ENCODE measurements around the gene SORL1.

Gene SORL1

DNA sequence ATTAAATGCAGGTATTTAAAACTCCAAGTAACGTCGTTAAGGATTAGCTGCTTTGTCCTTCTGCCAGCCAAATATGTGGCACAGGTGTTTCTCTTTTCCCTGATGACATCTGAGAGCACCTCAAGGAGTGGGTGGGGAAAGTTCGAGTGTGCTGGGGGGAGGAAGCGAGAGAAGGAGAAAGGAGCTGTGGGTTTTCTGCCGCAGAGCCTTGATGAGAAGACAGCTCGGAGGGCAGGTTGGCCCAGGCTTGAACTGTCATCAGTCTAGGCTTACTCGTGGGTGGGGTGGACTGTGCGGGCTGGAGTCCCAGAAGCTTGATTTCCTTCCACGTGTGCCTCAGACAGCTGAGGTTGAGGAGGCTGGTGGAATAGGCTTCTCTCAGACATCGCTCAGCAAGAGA is 15.9 kb downstream of the SORL1 start:
- no peak overlapping the region for H3K4me2 ChIP-seq (ENCODE audit: insufficient read depth, low read length)
- no peaks in the 10 kb centered on the region for H3K9me3 ChIP-seq (ENCODE audit: insufficient read depth, low read length, severe bottlenecking)
- TF ChIP-seq, protein P1, sequence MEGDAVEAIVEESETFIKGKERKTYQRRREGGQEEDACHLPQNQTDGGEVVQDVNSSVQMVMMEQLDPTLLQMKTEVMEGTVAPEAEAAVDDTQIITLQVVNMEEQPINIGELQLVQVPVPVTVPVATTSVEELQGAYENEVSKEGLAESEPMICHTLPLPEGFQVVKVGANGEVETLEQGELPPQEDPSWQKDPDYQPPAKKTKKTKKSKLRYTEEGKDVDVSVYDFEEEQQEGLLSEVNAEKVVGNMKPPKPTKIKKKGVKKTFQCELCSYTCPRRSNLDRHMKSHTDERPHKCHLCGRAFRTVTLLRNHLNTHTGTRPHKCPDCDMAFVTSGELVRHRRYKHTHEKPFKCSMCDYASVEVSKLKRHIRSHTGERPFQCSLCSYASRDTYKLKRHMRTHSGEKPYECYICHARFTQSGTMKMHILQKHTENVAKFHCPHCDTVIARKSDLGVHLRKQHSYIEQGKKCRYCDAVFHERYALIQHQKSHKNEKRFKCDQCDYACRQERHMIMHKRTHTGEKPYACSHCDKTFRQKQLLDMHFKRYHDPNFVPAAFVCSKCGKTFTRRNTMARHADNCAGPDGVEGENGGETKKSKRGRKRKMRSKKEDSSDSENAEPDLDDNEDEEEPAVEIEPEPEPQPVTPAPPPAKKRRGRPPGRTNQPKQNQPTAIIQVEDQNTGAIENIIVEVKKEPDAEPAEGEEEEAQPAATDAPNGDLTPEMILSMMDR (IDR thresholded peaks at IDR 0.05; ENCODE audit: borderline replicate concordance, extremely low read depth, low read length, poor library complexity, severe bottlenecking): no peak
- H3K9ac ChIP-seq (ENCODE audit: low read depth, low read length): no peak overlapping the region
- H3K36me3 ChIP-seq (ENCODE audit: insufficient read depth, low read length): peaks cover 27% of the 10 kb centered on the region
- no peak overlapping the region for H3K27ac ChIP-seq (ENCODE audit: low read length)
- H3K27me3 ChIP-seq (ENCODE audit: insufficient read depth, low read length, poor library complexity): no peaks in the 10 kb centered on the region
- H3K4me1 ChIP-seq (ENCODE audit: insufficient read depth, low read length): peaks cover 17% of the 10 kb centered on the region
- peaks cover 59% of the 10 kb centered on the region for H3K79me2 ChIP-seq (ENCODE audit: insufficient read depth, low read length)
- DNase-seq (no peak), ATAC-seq (ENCODE audit: insufficient read depth, low read depth) (0 out of 3 replicates have a peak, but pooled peaks have one; percentile 44)
- H3K4me3 ChIP-seq (ENCODE audit: low read depth in 1 of 2, low read length in 2 of 2): no peak overlapping the region
- H4K20me1 ChIP-seq (ENCODE audit: insufficient read depth, low read length): peaks cover 17% of the 10 kb centered on the region
- no peak overlapping the region for H2AFZ ChIP-seq (ENCODE audit: low read depth, low read length)

DNA sequence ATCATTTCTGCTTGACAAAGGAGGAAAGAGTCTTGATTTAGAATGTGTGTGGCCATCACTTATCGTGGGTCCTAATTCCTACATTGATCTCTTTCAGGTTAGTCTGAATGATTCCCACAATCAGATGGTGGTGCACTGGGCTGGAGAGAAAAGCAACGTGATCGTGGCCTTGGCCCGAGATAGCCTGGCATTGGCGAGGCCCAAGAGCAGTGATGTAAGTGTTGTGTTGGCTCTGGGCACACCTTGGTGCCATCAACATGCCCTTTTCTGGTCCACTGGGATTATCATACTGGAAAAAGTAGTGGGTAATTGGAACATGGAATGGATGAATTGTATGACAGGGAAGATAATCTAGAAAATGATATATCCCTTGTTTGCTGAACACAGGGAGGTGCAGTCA is 17.8 kb downstream of the SORL1 start:
- Histone ChIP-seq H4K20me1 (ENCODE audit: insufficient read depth, low read length) (peaks cover 14% of the 10 kb centered on the region), H3K4me2 (ENCODE audit: insufficient read depth, low read length) (no peak overlapping the region), H3K27me3 (ENCODE audit: insufficient read depth, low read length, poor library complexity) (no peaks in the 10 kb centered on the region), H3K36me3 (ENCODE audit: insufficient read depth, low read length) (peaks cover 34% of the 10 kb centered on the region), H3K4me3 (ENCODE audit: low read depth in 1 of 2, low read length in 2 of 2) (no peak overlapping the region), H3K4me1 (ENCODE audit: insufficient read depth, low read length) (peaks cover 13% of the 10 kb centered on the region), H3K27ac (ENCODE audit: low read length) (no peak overlapping the region), H3K9ac (ENCODE audit: low read depth, low read length) (no peak overlapping the region), H2AFZ (ENCODE audit: low read depth, low read length) (no peak overlapping the region), H3K9me3 (ENCODE audit: insufficient read depth, low read length, severe bottlenecking) (no peaks in the 10 kb centered on the region), H3K79me2 (ENCODE audit: insufficient read depth, low read length) (peaks cover 40% of the 10 kb centered on the region)
- ATAC-seq (ENCODE audit: insufficient read depth, low read depth) (no peak), DNase-seq (no peak)
- TF ChIP-seq EZH2 (IDR thresholded peaks at IDR 0.05; ENCODE audit: borderline replicate concordance, low read depth, low read length, severe bottlenecking): no peak
- TF ChIP-seq, protein P1 (IDR thresholded peaks at IDR 0.05; ENCODE audit: borderline replicate concordance, extremely low read depth, low read length, poor library complexity, severe bottlenecking): no peak

DNA sequence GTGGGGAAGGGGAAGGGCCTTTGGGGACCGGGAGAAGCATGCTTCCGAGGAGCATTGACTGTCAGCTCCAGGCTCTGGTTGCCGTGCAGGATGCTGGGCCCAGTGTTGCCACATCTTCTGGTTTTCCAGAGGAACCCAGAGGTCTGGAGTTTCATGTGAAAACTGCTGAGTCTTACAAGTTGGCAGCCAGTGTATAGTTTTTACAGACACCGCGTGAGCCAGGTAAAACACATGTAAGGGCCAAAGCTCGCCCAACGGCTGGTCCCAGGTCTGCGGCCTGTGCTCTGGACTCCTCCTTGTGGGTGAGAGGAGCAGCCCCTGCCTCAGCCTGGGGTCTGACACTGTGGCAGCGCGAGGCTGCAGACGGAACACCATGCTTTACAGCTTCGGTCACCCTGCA is 19.1 kb downstream of the SORL1 start:
- DNase-seq (no peak), ATAC-seq (ENCODE audit: insufficient read depth, low read depth) (no peak)
- Histone ChIP-seq H2AFZ (ENCODE audit: low read depth, low read length) (no peak overlapping the region), H3K27ac (ENCODE audit: low read length) (no peak overlapping the region), H3K9me3 (ENCODE audit: insufficient read depth, low read length, severe bottlenecking) (no peaks in the 10 kb centered on the region), H3K9ac (ENCODE audit: low read depth, low read length) (no peak overlapping the region), H4K20me1 (ENCODE audit: insufficient read depth, low read length) (peaks cover 10% of the 10 kb centered on the region), H3K4me3 (ENCODE audit: low read depth in 1 of 2, low read length in 2 of 2) (no peak overlapping the region), H3K79me2 (ENCODE audit: insufficient read depth, low read length) (peaks cover 29% of the 10 kb centered on the region), H3K4me1 (ENCODE audit: insufficient read depth, low read length) (peaks cover 6% of the 10 kb centered on the region), H3K4me2 (ENCODE audit: insufficient read depth, low read length) (no peak overlapping the region), H3K27me3 (ENCODE audit: insufficient read depth, low read length, poor library complexity) (no peaks in the 10 kb centered on the region), H3K36me3 (ENCODE audit: insufficient read depth, low read length) (peaks cover 40% of the 10 kb centered on the region)
- no peak for TF ChIP-seq EZH2 (IDR thresholded peaks at IDR 0.05; ENCODE audit: borderline replicate concordance, low read depth, low read length, severe bottlenecking)
- TF ChIP-seq, protein P1 (IDR thresholded peaks at IDR 0.05; ENCODE audit: borderline replicate concordance, extremely low read depth, low read length, poor library complexity, severe bottlenecking): no peak

DNA sequence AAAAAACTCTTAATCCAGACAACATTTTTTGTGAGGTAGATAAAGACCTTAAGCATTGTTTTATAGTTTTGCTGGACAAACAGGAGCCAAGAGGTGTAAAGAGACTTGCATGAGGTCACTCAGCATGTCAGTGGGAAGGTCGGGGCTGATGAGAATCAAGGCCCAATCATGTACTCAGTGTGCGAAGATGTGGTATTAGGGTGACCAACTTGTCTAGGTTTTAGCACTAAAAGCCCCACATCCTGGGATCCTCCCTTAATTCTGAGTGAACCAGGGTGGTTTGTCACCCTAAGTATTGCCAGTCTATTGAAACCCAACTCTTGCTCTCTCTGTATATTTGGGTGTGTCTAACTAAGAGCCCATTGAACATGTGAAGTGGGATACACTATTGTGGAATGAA is 20.2 kb downstream of the SORL1 start:
- Histone ChIP-seq H3K27ac (ENCODE audit: low read length) (no peak overlapping the region), H3K4me2 (ENCODE audit: insufficient read depth, low read length) (no peak overlapping the region), H3K9ac (ENCODE audit: low read depth, low read length) (no peak overlapping the region), H3K36me3 (ENCODE audit: insufficient read depth, low read length) (peaks cover 43% of the 10 kb centered on the region), H3K4me3 (ENCODE audit: low read depth in 1 of 2, low read length in 2 of 2) (no peak overlapping the region), H2AFZ (ENCODE audit: low read depth, low read length) (no peak overlapping the region), H3K9me3 (ENCODE audit: insufficient read depth, low read length, severe bottlenecking) (no peaks in the 10 kb centered on the region), H3K4me1 (ENCODE audit: insufficient read depth, low read length) (no peaks in the 10 kb centered on the region), H3K27me3 (ENCODE audit: insufficient read depth, low read length, poor library complexity) (no peaks in the 10 kb centered on the region), H3K79me2 (ENCODE audit: insufficient read depth, low read length) (peaks cover 21% of the 10 kb centered on the region), H4K20me1 (ENCODE audit: insufficient read depth, low read length) (peaks cover 5% of the 10 kb centered on the region; the same call in 1 of the 2 replicates)
- DNase-seq: no peak
- TF ChIP-seq, protein P1 (IDR thresholded peaks at IDR 0.05; ENCODE audit: borderline replicate concordance, extremely low read depth, low read length, poor library complexity, severe bottlenecking): no peak
- no peak for TF ChIP-seq EZH2 (IDR thresholded peaks at IDR 0.05; ENCODE audit: borderline replicate concordance, low read depth, low read length, severe bottlenecking)
- ATAC-seq (ENCODE audit: insufficient read depth, low read depth): no peak
